ENCODE measurements around the gene SKI. TPM values are rescaled to one million over a fixed set of nuclear protein-coding genes. Genes with fewer than 3 reads are reported as not detected.

Gene SKI
- total and polyA plus RNA-seq, 9 of the 15 experiments (the other 6 are each of a cell fraction or from before 2014, with no cell fraction given): 0.10 to 60.5 (median 4.6) TPM

DNA sequence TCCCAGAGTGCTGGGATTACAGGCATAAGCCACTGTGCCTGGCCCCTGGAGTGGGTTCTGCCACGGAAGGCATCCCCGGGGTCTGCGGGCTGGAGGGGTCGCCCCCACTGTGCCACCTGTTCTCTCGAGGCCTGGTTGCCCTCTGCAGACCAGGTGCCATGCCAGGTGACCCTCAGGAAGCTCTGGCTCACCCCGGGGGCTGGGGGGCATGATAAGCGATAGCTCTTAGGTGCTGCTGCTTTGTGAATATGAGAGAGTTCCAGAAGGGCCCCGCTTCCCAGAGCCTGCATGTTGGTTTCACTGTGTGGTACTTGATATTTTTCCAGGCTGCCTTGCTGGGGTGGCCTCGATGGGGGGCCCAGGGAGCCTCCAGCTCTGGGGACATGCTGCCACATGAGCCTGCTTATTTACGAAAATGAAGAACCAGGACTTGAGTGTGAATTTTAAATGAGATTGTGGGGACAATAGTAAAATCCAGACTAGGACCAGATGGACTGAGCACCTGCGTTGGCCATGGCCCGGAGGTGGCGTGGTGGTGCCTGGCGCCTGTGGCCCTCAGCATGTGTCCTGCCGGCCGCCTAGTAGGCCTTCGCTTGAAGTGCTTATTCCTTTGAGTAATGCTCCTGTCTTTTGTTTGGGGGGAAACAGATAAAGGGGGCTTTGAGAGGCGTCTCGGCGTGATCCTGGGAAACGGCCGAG is 7.3 kb downstream of the SKI start:
- ChIA-PET CTCF (ENCODE audit: low intra/inter-chr PET ratio) (no interaction called here), POLR2A (interaction anchor here (0.6 kb wide), 1 partner anchor 10 kb away, joined by 3 read pairs; no protein-coding TSS in a partner anchor)
- DNase-seq (ENCODE audit: extremely low read depth in 1 of 4, low spot score in 3 of 4): no peak
- no peak overlapping the region for H3K4me2 ChIP-seq (ENCODE audit: insufficient read depth, low read length)
- H3K27me3 ChIP-seq (ENCODE audit: control insufficient read depth in 2 of 2, insufficient read depth in 2 of 2, low read length in 2 of 2): no peaks in the 10 kb centered on the region
- TF ChIP-seq RBFOX2 (IDR thresholded peaks at IDR 0.05; ENCODE audit: low read depth, low read length) (peak; percentile 8), ZNF140 (CRISPR knock-in tag; IDR thresholded peaks at IDR 0.05) (no peak), POLR2AphosphoS5 (IDR thresholded peaks at IDR 0.05; ENCODE audit: control insufficient read depth, insufficient read depth, low read depth, low read length) (no peak)
- peaks cover 91% of the 10 kb centered on the region for H4K20me1 ChIP-seq (replicated peaks; ENCODE audit: control insufficient read depth, insufficient read depth, low read length)
- no peak for FAIRE-seq
- no TSS peak for BruUV-seq (replicated peaks)
- ATAC-seq: no peak
- in situ Hi-C loops (cut with MboI) (no loop called here), intact Hi-C loops (cut with micrococcal nuclease) (no loop called here)
- no peak overlapping the region for H3K4me3 ChIP-seq
- peaks cover 99% of the 10 kb centered on the region for H3K79me2 ChIP-seq (ENCODE audit: control insufficient read depth, insufficient read depth, low read length)
- no peak overlapping the region for H3K27ac ChIP-seq (ENCODE audit: extremely low read depth, low read depth, low read length)
- H3K4me1 ChIP-seq (replicated peaks in 1 of 2; ENCODE audit: control insufficient read depth in 2 of 2, insufficient read depth in 2 of 2, low read length in 2 of 2): peaks cover 36 to 94% of the 10 kb centered on the region in 2 experiments
- peaks cover 50% of the 10 kb centered on the region for H3K9me1 ChIP-seq (ENCODE audit: control insufficient read depth, insufficient read depth, low read length)
- H3K9ac ChIP-seq (ENCODE audit: insufficient read depth in 1 of 2, low read depth in 2 of 2, low read length in 2 of 2): peak overlapping the region in 1 of 2 experiments; percentile 56; a peak in 2 of 4 replicates
- H2AFZ ChIP-seq (ENCODE audit: low read depth, low read length): no peak overlapping the region
- peaks cover 25% of the 10 kb centered on the region; the same call in 2 of the 3 replicates for H3K36me3 ChIP-seq (ENCODE audit: control insufficient read depth, insufficient read depth, low read length)
- WGBS (ENCODE audit: insufficient coverage, low coverage, missing lambda C conversion rate): 90% methylated on average over 22 of the region's 22 CpGs
- no peaks in the 10 kb centered on the region for H3K9me3 ChIP-seq (replicated peaks; ENCODE audit: control insufficient read depth, insufficient read depth, low read depth, low read length)

All from K562 (cell line).